GM18499 (cell line): ENCODE data around the gene VWC2.

Experiments
- ATAC-seq: cut with Tn5 transposase; IDR thresholded peaks from one replicate; pipeline ENCODE4 v1.9.1; 2021; ENCODE audit warnings: moderate number of reproducible peaks; ENCODE audit not compliant: insufficient read depth, unreplicated experiment

VWC2 gene

GRCh38 chr7:49927631-49928030, 154.2 kb downstream of the VWC2 start:
- no peak for ATAC-seq

- no peak for ATAC-seq
These were observed 155.3 kb downstream of the VWC2 start for GRCh38 chr7:49928787-49929186.

GRCh38 chr7:49931627-49932026, 158.2 kb downstream of the VWC2 start:
- no peak for ATAC-seq

GRCh38 chr7:49937608-49938007, 164.2 kb downstream of the VWC2 start:
- no peak for ATAC-seq
